WTC11 (cell line): ENCODE results near the gene HRH1. TPM values are rescaled to one million over a fixed set of nuclear protein-coding genes. Genes with fewer than 3 reads are reported as not detected.

Source experiments
- ATAC-seq: fragments of 200-7000 bp; cut with Tn5 transposase; 2 replicates; pipeline ENCODE4 v1.10.0; 2021; ENCODE audit warnings: mild to moderate bottlenecking, moderate library complexity
- CTCF ChIA-PET: fragments of 300-600 bp; sonication (Branson Sonifier 250); formaldehyde crosslinking; loops from one replicate; lab custom pipeline; 2021; ENCODE audit warnings: antibody characterized with exemption; lab: Charles Lee
- POLR2A ChIA-PET: fragments of 350-600 bp; sonication (Branson Sonifier 250); formaldehyde crosslinking; loops from one replicate; lab custom pipeline; 2021; ENCODE audit warnings: antibody characterized with exemption; lab: Charles Lee
- DNase-seq: peaks from one replicate; pipeline ENCODE4 v3.0.0; 2021; ENCODE audit warnings: low spot score
- H3K27ac Mint-ChIP-seq: 2 replicates; pipeline ENCODE4 v1.8.0; 2021; ENCODE audit warnings: mixed read lengths
- H3K27me3 Mint-ChIP-seq: 2 replicates; pipeline ENCODE4 v1.8.0; 2021; ENCODE audit warnings: low read depth, mild to moderate bottlenecking, moderate library complexity, mixed read lengths
- H3K36me3 Mint-ChIP-seq: 2 replicates; pipeline ENCODE4 v1.8.0; 2021; ENCODE audit warnings: mixed read lengths
- H3K4me1 Mint-ChIP-seq: 2 replicates; pipeline ENCODE4 v1.8.0; 2022; ENCODE audit warnings: mixed read lengths
- H3K4me3 Mint-ChIP-seq: 2 replicates; pipeline ENCODE4 v1.8.0; 2021; ENCODE audit warnings: mild to moderate bottlenecking, moderate library complexity, mixed read lengths
- H3K9me3 Mint-ChIP-seq: 2 replicates; pipeline ENCODE4 v1.8.0; 2021; ENCODE audit warnings: mixed read lengths
- AR ChIP-seq: fragments of 250-450 bp; sonication (Bioruptor Pico); IDR thresholded peaks from 2 replicates; pipeline ENCODE4 v1.9.0; 2021; ENCODE audit warnings: mild to moderate bottlenecking
- ETV6 ChIP-seq: sonication (generic); formaldehyde crosslinking; IDR thresholded peaks from 2 replicates; pipeline ENCODE4 v1.8.1; 2022; ENCODE audit warnings: mild to moderate bottlenecking, missing genetic modification reagents
- GRHL2 ChIP-seq: fragments of 250-450 bp; sonication (Bioruptor Pico); IDR thresholded peaks from 2 replicates; pipeline ENCODE4 v1.8.0; 2022; ENCODE audit warnings: mild to moderate bottlenecking, moderate library complexity; ENCODE audit not compliant: insufficient replicate concordance, severe bottlenecking
- IRF2 ChIP-seq: sonication (generic); formaldehyde crosslinking; IDR thresholded peaks from 2 replicates; pipeline ENCODE4 v1.8.0; 2022; ENCODE audit warnings: low read depth, missing genetic modification reagents, borderline replicate concordance
- JAZF1 ChIP-seq: fragments of 250-450 bp; sonication (Bioruptor Pico); IDR thresholded peaks from 2 replicates; pipeline ENCODE4 v1.9.0; 2021; ENCODE audit warnings: moderate library complexity, mild to moderate bottlenecking, inconsistent platforms
- NFATC4 ChIP-seq: fragments of 250-450 bp; sonication (Bioruptor Pico); IDR thresholded peaks from 2 replicates; pipeline ENCODE4 v1.9.0; 2021; ENCODE audit warnings: mild to moderate bottlenecking
- NFYB ChIP-seq: sonication (generic); formaldehyde crosslinking; conservative IDR thresholded peaks from 2 replicates; pipeline ENCODE4 v1.8.0; 2022; ENCODE audit warnings: low read depth, missing genetic modification reagents
- PRRX2 ChIP-seq: fragments of 250-450 bp; sonication (Bioruptor Pico); IDR thresholded peaks from 2 replicates; pipeline ENCODE4 v1.8.0; 2021; ENCODE audit warnings: mild to moderate bottlenecking
- RELA ChIP-seq: sonication (generic); formaldehyde crosslinking; IDR thresholded peaks from 2 replicates; pipeline ENCODE4 v1.8.1; 2022; ENCODE audit warnings: missing genetic modification reagents, mild to moderate bottlenecking, borderline replicate concordance
- SMAD3 ChIP-seq: sonication (generic); formaldehyde crosslinking; IDR thresholded peaks from 2 replicates; pipeline ENCODE4 v1.8.0; 2022; ENCODE audit warnings: missing genetic modification reagents, mild to moderate bottlenecking, borderline replicate concordance
- SOX15 ChIP-seq: fragments of 250-450 bp; sonication (Bioruptor Pico); IDR thresholded peaks from 2 replicates; pipeline ENCODE4 v1.9.0; 2021; ENCODE audit warnings: mild to moderate bottlenecking
- SP1 ChIP-seq: sonication (generic); formaldehyde crosslinking; conservative IDR thresholded peaks from 2 replicates; pipeline ENCODE4 v1.8.1; 2022; ENCODE audit warnings: missing genetic modification reagents
- USF1 ChIP-seq: sonication (generic); formaldehyde crosslinking; IDR thresholded peaks from 2 replicates; pipeline ENCODE4 v1.8.0; 2022; ENCODE audit warnings: mild to moderate bottlenecking, missing genetic modification reagents
- ZBTB21 ChIP-seq: sonication (generic); formaldehyde crosslinking; IDR thresholded peaks from 2 replicates; pipeline ENCODE4 v1.8.1; 2023; ENCODE audit warnings: mild to moderate bottlenecking, missing genetic modification reagents, borderline replicate concordance
- ZNF232 ChIP-seq: sonication (generic); formaldehyde crosslinking; IDR thresholded peaks from 2 replicates; pipeline ENCODE4 v1.8.0; 2022; ENCODE audit warnings: mild to moderate bottlenecking, missing genetic modification reagents
- ZSCAN18 ChIP-seq: fragments of 250-450 bp; sonication (Bioruptor Pico); IDR thresholded peaks from 2 replicates; pipeline ENCODE4 v2.1.2; 2022; ENCODE audit warnings: mild to moderate bottlenecking, moderate library complexity
- total RNA-seq: library from RNA; stranded (reverse); gene quantifications from 3 replicates; pipeline ENCODE4 v1.2.3, GENCODE V29; 2021
- TF ChIP-seq, protein P1 (sequence below): sonication (generic); formaldehyde crosslinking; IDR thresholded peaks from 2 replicates; pipeline ENCODE4 v1.8.1; 2023; ENCODE audit warnings: mild to moderate bottlenecking, missing genetic modification reagents, moderate library complexity
- TF ChIP-seq, protein P2 (sequence below): sonication (generic); formaldehyde crosslinking; IDR thresholded peaks from 2 replicates; pipeline ENCODE4 v1.8.0; 2022; ENCODE audit warnings: mild to moderate bottlenecking, missing genetic modification reagents
- TF ChIP-seq, protein P3 (sequence below): sonication (generic); formaldehyde crosslinking; conservative IDR thresholded peaks from 2 replicates; pipeline ENCODE4 v1.8.1; 2023; ENCODE audit warnings: mild to moderate bottlenecking, low read depth, missing genetic modification reagents, moderate library complexity
- TF ChIP-seq, protein P4 (sequence below): fragments of 250-450 bp; sonication (Bioruptor Pico); IDR thresholded peaks from 2 replicates; pipeline ENCODE4 v1.8.0; 2021; ENCODE audit warnings: mild to moderate bottlenecking

Gene HRH1
- total RNA-seq, 1 experiment from 2014 or later = not detected

- TF ChIP-seq AR (no peak), ZNF232 (CRISPR knock-in tag) (no peak)
- TF ChIP-seq, all 79 proteins: peak for 0
These were observed 36.1 kb upstream of the HRH1 start (continued) for GRCh38 chr3:11118181-11118682.

GRCh38 chr3:11120091-11120805, 34.0 kb upstream of the HRH1 start:
- no peak for DNase-seq
- ChIA-PET POLR2A (no interaction called here), CTCF (interaction anchor here (0.9 to 1.1 kb wide), 2 partner anchors 59 to 60 kb away, joined by 3 to 4 read pairs; no protein-coding TSS in a partner anchor)
- H3K4me3 Mint-ChIP-seq = no peak overlapping the region
- peaks cover 7% of the 10 kb centered on the region; the same call in 1 of the 2 replicates for H3K27me3 Mint-ChIP-seq
- no peak for ATAC-seq
- peaks cover 23% of the 10 kb centered on the region for H3K9me3 Mint-ChIP-seq
- peaks cover 9% of the 10 kb centered on the region for H3K4me1 Mint-ChIP-seq
- TF ChIP-seq, protein P1, sequence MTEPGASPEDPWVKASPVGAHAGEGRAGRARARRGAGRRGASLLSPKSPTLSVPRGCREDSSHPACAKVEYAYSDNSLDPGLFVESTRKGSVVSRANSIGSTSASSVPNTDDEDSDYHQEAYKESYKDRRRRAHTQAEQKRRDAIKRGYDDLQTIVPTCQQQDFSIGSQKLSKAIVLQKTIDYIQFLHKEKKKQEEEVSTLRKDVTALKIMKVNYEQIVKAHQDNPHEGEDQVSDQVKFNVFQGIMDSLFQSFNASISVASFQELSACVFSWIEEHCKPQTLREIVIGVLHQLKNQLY (CRISPR knock-in tag) = no peak
- no peak for TF ChIP-seq ZBTB21 (CRISPR knock-in tag)
- TF ChIP-seq, protein P2, sequence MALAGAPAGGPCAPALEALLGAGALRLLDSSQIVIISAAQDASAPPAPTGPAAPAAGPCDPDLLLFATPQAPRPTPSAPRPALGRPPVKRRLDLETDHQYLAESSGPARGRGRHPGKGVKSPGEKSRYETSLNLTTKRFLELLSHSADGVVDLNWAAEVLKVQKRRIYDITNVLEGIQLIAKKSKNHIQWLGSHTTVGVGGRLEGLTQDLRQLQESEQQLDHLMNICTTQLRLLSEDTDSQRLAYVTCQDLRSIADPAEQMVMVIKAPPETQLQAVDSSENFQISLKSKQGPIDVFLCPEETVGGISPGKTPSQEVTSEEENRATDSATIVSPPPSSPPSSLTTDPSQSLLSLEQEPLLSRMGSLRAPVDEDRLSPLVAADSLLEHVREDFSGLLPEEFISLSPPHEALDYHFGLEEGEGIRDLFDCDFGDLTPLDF = no peak
- TF ChIP-seq NFATC4 (CRISPR knock-in tag) = no peak
- TF ChIP-seq RELA (CRISPR knock-in tag) = no peak
- TF ChIP-seq SOX15 (CRISPR knock-in tag) = no peak
- TF ChIP-seq, protein P3, sequence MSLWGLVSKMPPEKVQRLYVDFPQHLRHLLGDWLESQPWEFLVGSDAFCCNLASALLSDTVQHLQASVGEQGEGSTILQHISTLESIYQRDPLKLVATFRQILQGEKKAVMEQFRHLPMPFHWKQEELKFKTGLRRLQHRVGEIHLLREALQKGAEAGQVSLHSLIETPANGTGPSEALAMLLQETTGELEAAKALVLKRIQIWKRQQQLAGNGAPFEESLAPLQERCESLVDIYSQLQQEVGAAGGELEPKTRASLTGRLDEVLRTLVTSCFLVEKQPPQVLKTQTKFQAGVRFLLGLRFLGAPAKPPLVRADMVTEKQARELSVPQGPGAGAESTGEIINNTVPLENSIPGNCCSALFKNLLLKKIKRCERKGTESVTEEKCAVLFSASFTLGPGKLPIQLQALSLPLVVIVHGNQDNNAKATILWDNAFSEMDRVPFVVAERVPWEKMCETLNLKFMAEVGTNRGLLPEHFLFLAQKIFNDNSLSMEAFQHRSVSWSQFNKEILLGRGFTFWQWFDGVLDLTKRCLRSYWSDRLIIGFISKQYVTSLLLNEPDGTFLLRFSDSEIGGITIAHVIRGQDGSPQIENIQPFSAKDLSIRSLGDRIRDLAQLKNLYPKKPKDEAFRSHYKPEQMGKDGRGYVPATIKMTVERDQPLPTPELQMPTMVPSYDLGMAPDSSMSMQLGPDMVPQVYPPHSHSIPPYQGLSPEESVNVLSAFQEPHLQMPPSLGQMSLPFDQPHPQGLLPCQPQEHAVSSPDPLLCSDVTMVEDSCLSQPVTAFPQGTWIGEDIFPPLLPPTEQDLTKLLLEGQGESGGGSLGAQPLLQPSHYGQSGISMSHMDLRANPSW (CRISPR knock-in tag) = no peak
- no peak for TF ChIP-seq ETV6
- TF ChIP-seq NFYB (CRISPR knock-in tag) = no peak
- TF ChIP-seq PRRX2 = no peak
- TF ChIP-seq, protein P4, sequence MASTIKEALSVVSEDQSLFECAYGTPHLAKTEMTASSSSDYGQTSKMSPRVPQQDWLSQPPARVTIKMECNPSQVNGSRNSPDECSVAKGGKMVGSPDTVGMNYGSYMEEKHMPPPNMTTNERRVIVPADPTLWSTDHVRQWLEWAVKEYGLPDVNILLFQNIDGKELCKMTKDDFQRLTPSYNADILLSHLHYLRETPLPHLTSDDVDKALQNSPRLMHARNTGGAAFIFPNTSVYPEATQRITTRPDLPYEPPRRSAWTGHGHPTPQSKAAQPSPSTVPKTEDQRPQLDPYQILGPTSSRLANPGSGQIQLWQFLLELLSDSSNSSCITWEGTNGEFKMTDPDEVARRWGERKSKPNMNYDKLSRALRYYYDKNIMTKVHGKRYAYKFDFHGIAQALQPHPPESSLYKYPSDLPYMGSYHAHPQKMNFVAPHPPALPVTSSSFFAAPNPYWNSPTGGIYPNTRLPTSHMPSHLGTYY = no peak
- TF ChIP-seq JAZF1 (CRISPR knock-in tag) = no peak
- no peak overlapping the region for H3K27ac Mint-ChIP-seq
- H3K36me3 Mint-ChIP-seq = peaks cover 13% of the 10 kb centered on the region

- ChIA-PET CTCF (no interaction called here), POLR2A (no interaction called here)
- no peak overlapping the region for H3K27ac Mint-ChIP-seq
- peaks cover 13% of the 10 kb centered on the region for H3K36me3 Mint-ChIP-seq
- DNase-seq = no peak
- peaks cover 10% of the 10 kb centered on the region for H3K27me3 Mint-ChIP-seq
- no peak overlapping the region for H3K4me3 Mint-ChIP-seq
- ATAC-seq = no peak
- H3K9me3 Mint-ChIP-seq = peaks cover 27% of the 10 kb centered on the region
- no peaks in the 10 kb centered on the region; the same call in 1 of the 2 replicates for H3K4me1 Mint-ChIP-seq
- TF ChIP-seq SMAD3 (CRISPR knock-in tag) = no peak
- no peak for TF ChIP-seq USF1 (CRISPR knock-in tag)
- TF ChIP-seq, protein P4 = no peak
- no peak for TF ChIP-seq IRF2
- no peak for TF ChIP-seq ZSCAN18 (CRISPR knock-in tag)
- no peak for TF ChIP-seq SP1 (CRISPR knock-in tag)
- no peak for TF ChIP-seq NFATC4 (CRISPR knock-in tag)
- TF ChIP-seq GRHL2 (CRISPR knock-in tag) = no peak
These were observed 27.6 kb upstream of the HRH1 start for GRCh38 chr3:11126653-11127052.
